HG03097 (cell line): ENCODE measurements around the gene SIGLEC15.
"Not testable (repeated sequence)": the region's sequence is repeated elsewhere in the genome, so short reads cannot be mapped to it uniquely, and the experiment has no call there.

Experiments
- ATAC-seq: cut with Tn5 transposase; IDR thresholded peaks from one replicate; pipeline ENCODE4 v1.9.1; 2021; ENCODE audit not compliant: unreplicated experiment, low FRiP score

SIGLEC15 gene

DNA sequence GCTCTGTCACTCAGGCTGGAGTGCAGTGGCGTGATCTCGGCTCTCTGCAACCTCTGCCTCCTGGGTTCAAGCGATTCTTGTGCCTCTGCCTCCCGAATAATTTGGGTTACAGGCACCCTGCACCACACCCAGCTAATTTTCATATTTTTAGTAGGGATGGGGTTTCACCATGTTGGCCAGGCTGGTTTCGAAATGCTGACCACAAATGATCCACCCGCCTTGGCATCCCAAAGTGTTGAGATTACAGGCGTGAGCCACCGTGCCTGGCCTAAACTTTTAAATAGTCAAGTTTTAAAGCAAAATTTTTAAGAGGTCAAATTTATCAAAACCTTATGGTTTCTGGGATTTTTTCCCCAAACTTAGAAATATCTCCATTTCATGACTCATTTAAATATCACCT lies 6.7 kb upstream of the SIGLEC15 start:
- ATAC-seq = not testable (repeated sequence)

- no peak for ATAC-seq
Observed at GRCh38 chr18:45820106-45820745, 5.2 kb upstream of the SIGLEC15 start.

- ATAC-seq = no peak
Observed at GRCh38 chr18:45821026-45821425, 4.4 kb upstream of the SIGLEC15 start.

GRCh38 chr18:45821711-45822110 lies 3.8 kb upstream of the SIGLEC15 start:
- no peak for ATAC-seq

GRCh38 chr18:45826084-45826483 lies 609 bp downstream of the SIGLEC15 start:
- ATAC-seq = no peak

DNA sequence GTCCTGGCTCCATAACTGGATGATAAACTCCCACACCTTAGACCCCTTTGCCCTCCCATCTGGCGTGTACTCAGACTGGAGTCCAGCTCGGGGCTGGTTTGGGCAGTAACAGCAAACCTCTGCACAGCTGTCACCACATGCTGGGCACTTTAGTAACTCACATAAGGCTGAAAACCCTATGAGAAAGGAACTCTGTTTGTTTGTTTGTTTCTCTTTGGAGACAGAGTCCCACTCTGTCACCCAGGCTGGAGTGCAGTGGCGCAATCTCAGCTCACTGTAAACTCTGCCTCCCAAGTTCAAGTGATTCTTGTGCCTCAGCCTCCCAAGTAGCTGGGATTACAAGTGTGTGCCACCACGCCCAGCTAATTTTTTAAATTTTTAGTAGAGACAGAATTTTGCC lies 1.2 kb downstream of the SIGLEC15 start:
- not testable (repeated sequence) for ATAC-seq

DNA sequence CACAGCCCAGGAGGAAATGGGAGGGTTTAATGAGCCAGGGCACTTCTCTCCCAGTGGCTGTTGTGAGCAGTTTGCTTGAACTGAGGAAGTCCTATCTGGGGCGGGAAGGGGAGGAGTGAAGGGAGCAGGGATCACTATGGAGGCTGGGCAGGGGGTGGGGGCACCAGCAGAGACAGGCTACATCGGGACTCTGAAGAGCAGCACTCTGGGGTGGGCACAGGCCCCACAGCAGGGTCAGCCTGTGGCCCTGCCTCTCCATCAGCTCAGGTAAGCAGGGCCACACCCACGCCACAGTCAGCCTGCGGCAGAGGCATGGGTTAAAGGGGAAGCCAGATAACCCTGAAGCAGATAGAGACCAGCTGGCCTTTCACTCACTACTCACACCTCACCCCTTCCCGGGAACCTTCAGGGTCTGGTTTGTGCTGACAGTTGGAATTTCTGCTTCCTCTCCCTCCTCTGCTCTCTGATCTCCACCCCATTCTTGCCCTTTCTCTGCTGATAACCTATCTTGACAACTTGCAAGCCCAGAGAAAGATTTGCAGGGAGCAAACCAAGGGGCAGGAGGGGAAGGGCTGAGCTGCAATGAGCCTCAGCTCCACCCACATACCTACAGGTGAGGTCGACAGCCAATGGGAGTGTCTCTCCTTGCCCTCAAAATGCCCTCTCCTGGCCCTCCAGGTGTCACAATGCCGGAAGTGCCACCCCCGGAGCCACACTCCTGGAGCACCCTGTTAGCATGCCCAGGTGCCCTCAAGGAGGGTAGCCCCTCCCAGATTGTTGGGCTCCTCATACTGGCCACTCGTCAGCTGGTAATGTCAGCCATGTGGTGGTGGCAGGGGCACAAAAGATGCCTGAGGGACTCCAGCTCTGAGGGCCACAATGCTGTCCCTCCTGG lies 3.7 kb downstream of the SIGLEC15 start:
- no peak for ATAC-seq

GRCh38 chr18:45829855-45830254 lies 4.4 kb downstream of the SIGLEC15 start:
- no peak for ATAC-seq

- ATAC-seq = no peak
Observed at GRCh38 chr18:45830917-45831316, 5.4 kb downstream of the SIGLEC15 start.

DNA sequence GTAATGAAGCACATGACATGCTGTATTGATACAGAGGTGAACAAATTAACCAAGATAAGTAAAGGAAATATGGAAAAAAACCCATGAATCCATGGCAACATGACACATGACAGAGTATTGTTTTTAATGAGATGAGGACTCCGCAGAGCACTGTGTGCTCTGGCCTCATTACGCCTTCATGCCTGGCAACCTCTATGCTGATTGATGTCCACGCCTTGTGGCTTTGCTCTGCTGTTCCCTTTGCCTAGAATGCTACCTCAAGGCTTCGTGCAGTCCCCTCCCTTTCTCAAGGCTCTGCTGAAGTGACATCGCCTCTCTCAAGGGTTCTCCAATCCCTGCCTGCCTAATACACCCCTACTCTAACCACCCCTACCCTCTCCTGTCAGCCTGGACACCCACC lies 8.4 kb downstream of the SIGLEC15 start:
- no peak for ATAC-seq

DNA sequence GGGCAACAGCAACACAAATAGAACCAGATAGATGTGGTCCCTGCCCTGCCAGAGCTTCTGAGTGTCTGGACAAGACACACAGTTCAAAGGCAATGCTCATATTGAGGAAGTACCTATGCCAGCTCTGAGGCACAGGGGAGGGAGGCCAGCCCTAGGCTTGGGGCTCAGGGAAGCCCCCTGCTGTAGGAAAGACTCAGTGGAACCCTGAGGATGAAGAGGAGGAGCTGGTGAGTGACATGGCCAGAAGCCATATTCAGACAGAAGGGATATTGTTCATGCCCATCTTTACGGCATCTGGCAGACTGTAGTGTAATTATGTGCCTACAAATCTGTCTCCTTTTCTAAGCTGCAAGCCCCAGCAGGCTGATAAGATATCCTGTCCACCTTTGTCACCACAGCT lies 8.8 kb downstream of the SIGLEC15 start:
- ATAC-seq = no peak

- ATAC-seq = no peak
Observed at GRCh38 chr18:45835057-45835636, 9.7 kb downstream of the SIGLEC15 start.

DNA sequence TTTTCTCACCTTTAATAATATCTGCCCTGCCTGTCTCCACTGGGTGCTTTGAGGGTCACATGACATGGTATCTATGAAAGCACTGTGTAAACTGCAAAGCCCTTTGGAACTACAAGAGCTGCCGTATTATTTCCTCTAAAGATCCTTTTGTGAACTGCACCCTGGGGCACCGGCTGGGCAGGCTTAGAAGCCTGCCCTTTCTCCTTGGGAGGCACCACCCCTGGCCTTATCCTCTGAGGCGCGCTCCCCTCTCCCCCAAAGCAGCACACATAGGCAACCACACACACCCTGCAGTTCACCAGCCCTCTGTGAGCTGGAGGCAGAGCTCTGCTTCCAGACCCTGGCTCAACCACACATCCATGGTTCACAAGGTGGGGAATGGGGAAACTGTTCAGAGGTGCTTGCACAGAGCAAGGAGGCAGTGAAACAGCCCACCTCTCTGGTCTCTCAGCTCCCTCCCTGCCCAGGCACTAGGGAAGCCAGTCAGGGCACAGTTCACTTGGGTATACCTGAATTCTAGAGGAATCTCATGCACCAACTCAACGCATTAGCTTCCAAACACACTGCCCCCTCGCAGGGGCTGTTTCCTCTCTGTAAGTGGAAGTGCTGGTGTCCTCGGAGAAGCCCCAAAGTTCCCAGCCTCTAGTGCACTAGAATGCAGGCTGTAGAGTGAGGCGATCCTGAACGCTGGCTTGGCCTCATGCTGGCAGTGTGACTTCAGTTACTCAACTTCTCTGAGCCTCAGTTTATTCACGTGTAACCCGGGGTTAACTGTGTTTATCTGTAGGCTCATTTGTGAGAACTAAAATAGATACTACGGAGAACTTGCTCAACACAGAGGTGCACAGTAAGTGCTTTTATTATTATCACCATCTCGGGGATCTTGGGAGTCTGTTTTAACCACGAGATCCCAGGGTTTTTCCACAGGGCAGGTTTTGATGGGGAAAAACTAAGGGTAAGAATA lies 11.0 kb downstream of the SIGLEC15 start:
- ATAC-seq = no peak

- no peak for ATAC-seq
Observed at GRCh38 chr18:45837283-45838070, 12.0 kb downstream of the SIGLEC15 start.

GRCh38 chr18:45838302-45839070 lies 13.0 kb downstream of the SIGLEC15 start:
- no peak for ATAC-seq

GRCh38 chr18:45839414-45840395 lies 14.2 kb downstream of the SIGLEC15 start:
- peak; percentile 50 for ATAC-seq

GRCh38 chr18:45841060-45841764 lies 15.7 kb downstream of the SIGLEC15 start:
- ATAC-seq = no peak
